IPS-11a (cell line): ENCODE results near the gene DOCK4.
"Not testable (repeated sequence)": the region's sequence is repeated elsewhere in the genome, so short reads cannot be mapped to it uniquely, and the experiment has no call there.

Source experiments
- H3K4me3 ChIP-seq: one replicate; pipeline ENCODE4 v1.5.1; 2013; ENCODE audit warnings: low read depth, low read length, control low read depth

DOCK4 gene

GRCh38 chr7:112136271-112137008 is 69.8 kb downstream of the DOCK4 start:
- H3K4me3 ChIP-seq, result no peak overlapping the region

GRCh38 chr7:112135815-112136214 is 70.4 kb downstream of the DOCK4 start:
- no peak overlapping the region for H3K4me3 ChIP-seq

DNA sequence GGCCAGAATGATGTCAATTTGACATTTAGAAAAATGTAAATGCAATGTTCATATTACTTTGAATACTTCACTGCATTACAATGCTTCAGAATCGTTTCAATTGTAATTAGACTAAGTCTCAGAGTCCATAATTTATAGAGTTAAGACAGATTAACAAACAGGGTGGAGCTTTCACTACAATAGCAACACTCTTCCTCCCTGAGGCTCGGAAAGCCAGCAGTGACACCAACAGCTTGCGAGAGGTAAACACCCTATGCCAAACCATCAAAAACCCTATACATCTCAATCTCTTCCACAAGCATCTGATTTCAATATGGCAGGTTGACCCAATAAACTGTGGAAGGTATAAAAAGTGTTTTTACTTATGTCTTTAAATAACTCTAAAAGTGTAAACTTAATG is 72.2 kb downstream of the DOCK4 start:
- no peak overlapping the region for H3K4me3 ChIP-seq

DNA sequence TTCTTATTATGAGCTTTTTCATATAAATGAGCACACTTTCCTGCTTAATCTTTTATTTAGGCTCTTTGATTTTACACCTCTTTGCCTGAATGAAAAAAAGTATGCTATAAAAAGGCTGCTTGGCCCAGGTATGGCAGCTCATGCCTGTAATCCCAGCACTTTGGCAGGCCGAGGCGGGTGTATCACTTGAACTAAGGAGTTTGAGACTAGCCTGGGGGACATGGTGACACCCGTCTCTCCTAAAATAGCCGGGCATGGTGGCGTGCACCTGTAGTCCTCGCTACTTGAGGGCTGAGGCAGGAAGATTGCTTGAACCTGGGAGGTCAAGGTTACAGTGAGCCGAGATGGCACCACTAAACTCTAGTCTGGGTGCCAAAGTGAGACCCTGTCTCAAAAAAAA is 72.9 kb downstream of the DOCK4 start:
- no peak overlapping the region for H3K4me3 ChIP-seq

DNA sequence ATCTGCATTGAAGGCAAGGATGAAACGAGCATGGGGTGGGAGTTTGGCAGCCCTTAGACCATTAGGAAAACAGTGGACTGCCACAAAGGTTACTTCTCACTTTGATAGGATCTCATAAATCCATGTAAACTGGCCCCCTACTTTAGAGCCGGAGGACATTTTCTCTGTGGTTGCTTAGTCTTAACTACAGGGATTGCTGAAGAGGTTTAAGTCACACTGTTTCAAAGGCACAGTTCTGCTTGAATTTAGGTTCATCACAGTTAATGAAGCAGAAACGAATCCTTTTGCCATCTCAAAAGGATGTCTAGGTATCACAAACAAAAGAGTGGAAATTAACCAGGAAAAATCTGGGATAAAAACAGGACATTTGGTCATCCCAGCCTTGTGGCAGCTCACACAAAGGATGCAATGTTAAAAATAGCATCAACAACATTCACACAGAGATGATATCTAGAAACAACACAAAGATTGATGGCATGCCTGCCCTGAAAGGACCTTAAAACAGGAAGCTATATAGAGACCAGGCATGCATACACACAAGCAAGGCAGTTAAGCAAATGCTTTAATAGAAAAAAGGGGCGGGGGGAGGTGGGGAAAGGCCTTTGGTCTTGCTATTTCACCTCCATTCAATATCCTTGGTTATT is 74.0 kb downstream of the DOCK4 start:
- H3K4me3 ChIP-seq, result no peak overlapping the region

- no peak overlapping the region for H3K4me3 ChIP-seq
Observed at GRCh38 chr7:112130729-112131410, 75.3 kb downstream of the DOCK4 start.

GRCh38 chr7:112129655-112130323 is 76.4 kb downstream of the DOCK4 start:
- H3K4me3 ChIP-seq, result no peak overlapping the region

GRCh38 chr7:112128461-112129425 is 77.5 kb downstream of the DOCK4 start:
- not testable (repeated sequence) for H3K4me3 ChIP-seq

DNA sequence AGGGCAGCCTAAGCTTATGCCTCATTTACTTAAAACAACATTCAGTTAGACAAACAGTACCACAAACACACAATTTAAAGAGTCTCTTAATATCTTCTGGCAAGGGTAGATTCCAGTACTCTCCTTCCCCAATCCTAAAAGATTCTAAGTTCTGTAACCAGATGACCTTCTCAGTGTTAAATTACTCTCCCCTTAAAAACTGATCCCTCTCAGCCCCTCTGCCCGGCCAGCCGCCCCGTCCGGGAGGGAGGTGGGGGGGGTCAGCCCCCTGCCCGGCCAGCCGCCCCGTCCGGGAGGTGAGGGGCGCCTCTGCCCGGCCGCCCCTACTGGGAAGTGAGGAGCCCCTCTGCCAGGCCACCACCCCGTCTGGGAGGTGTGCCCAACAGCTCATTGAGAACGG is 78.2 kb downstream of the DOCK4 start:
- not testable (repeated sequence) for H3K4me3 ChIP-seq

DNA sequence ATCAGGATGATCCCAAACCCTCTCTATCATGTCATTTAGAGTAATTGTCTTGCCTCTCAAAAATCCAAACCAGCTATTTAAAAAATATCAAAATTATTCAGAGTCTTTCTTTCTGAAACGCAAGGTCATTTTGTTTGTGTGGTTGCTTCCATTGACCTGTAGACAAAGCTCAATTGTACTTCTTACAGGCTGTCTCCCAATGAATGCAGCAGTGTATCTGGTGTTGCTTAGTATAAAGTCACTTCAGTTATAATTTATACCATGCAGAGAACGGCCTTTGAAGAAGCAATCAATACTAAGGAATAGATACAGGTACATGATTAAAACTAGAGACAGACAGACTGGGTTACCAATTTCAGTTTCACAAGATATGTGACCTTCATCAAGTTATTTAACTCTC is 80.9 kb downstream of the DOCK4 start:
- no peak overlapping the region for H3K4me3 ChIP-seq

DNA sequence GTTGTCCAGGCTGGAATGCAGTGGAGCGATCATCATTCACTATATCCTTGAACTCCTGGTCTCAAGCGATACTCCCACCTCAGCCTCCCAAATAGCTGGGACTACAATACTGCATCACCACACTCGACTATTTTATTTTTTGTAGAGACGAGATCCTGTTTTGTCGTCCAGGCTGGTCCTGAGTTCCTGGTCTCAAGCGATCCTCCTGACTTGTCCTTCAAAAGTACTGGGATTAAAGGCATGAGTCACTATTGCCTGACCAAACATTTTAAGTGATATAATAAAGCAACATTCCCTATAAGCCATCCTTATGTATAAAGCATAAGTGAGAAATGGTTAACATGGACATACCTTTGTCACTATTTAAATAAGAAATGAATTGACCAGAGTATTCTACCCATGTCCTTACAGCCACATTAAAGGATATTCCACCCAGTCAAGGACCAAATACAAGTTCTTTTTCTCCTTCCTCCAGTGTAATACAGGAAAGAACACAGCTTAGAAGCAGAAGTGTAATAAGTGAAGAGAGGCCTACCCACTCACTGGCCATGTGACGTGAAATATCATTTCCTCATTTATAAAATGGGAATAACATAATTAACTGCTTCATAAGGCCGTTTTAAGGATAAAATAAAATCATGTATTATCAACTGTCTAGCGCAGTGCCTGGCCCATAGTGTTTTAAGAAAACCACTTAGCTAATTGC is 82.0 kb downstream of the DOCK4 start:
- H3K4me3 ChIP-seq, result no peak overlapping the region

DNA sequence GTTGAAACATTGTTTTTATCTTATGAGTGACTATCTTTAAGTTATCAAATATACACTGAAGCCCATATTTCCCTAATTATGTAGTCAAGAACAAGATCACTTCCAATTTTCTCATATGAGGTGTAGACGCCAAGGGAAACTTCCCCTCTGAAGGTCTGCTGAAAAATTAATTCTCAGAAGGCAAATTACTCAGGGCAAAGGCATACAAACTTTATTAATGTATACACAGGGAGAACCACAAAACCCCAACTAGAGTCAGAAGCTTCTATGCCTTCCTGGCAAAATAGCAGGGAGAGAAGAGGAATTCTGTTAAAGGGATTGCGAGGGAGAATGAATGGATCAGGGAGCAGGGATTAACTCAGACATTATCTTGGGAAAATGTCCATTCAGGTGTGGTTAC is 83.4 kb downstream of the DOCK4 start:
- no peak overlapping the region for H3K4me3 ChIP-seq

GRCh38 chr7:112122144-112122543 is 84.1 kb downstream of the DOCK4 start:
- H3K4me3 ChIP-seq, result no peak overlapping the region

- no peak overlapping the region for H3K4me3 ChIP-seq
Observed at GRCh38 chr7:112121318-112121717, 84.9 kb downstream of the DOCK4 start.

GRCh38 chr7:112120696-112121217 is 85.4 kb downstream of the DOCK4 start:
- no peak overlapping the region for H3K4me3 ChIP-seq

GRCh38 chr7:112118581-112119566 is 87.3 kb downstream of the DOCK4 start:
- H3K4me3 ChIP-seq, result no peak overlapping the region

GRCh38 chr7:112116894-112117293 is 89.3 kb downstream of the DOCK4 start:
- H3K4me3 ChIP-seq, result no peak overlapping the region

DNA sequence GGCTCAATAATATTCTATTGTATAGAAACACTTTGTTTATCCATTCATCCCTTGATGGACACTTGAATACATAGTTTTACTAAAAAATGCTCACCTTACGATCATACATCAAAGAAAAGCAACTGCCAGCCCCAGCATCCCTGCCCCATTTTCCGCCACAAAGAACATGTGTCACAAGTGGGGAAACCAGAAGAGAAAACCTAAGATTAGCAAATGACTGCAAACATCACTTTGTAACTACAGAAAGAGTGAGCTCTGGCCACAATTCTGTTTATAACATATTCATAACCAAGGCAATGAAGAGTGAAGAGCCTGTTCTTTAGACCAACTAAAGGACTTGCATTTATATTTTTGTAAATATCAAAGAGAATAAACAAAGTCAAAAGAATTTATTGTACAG is 89.8 kb downstream of the DOCK4 start:
- no peak overlapping the region for H3K4me3 ChIP-seq
